SK-N-SH (cell line): ENCODE data around the gene CDH23. TPM values are rescaled to one million over a fixed set of nuclear protein-coding genes. Genes with fewer than 3 reads are reported as not detected.

Experiments
- CTCF ChIA-PET: fragments of 300-600, 350-600 bp; formaldehyde crosslinking; extraction: SDS; loops from one replicate; lab custom pipeline; 2021; lab: Yijun Ruan, JAX
- POLR2A ChIA-PET: fragments of 350-600 bp; sonication (Branson Sonifier 250); formaldehyde crosslinking; extraction: SDS; loops from one replicate; lab custom pipeline; 2020; ENCODE audit warnings: antibody characterized with exemption, inconsistent platforms; lab: Yijun Ruan, JAX
- DNase-seq: peaks from one replicate; pipeline ENCODE4 v3.0.0; 2012
- H2AFZ ChIP-seq: fragments of 200-600 bp; sonication (generic); 2 replicates; pipeline ENCODE4 v1.8.1; 2016; ENCODE audit warnings: antibody characterized with exemption, mild to moderate bottlenecking, low read depth
- H3F3A ChIP-seq: fragments of 200-600 bp; sonication (generic); replicated peaks from 2 replicates; pipeline ENCODE3; 2016; ENCODE audit warnings: antibody characterized with exemption, mild to moderate bottlenecking; ENCODE audit not compliant: insufficient read depth
- H3K27ac ChIP-seq, 2 experiments: fragments of 200-500 bp in 1 of 2; fragments of 200-600 bp in 1 of 2; sonication (Bioruptor generic) in 1 of 2; sonication (generic), shearing (Covaris generic) in 1 of 2; 2 replicates each; pipeline versions ENCODE4 v1.5.1 to v1.6.1; 2014 to 2016; ENCODE audit warnings: low read depth in 2 of 2, inconsistent platforms in 1 of 2, low read length in 1 of 2, mild to moderate bottlenecking in 1 of 2, mixed read lengths in 1 of 2
- H3K27me3 ChIP-seq: fragments of 200-600 bp; sonication (generic), shearing (Covaris generic); 2 replicates; pipeline ENCODE4 v1.6.1; 2016; ENCODE audit warnings: mixed run types; ENCODE audit not compliant: insufficient read depth
- H3K36me3 ChIP-seq, 2 experiments: fragments of 200-500 bp in 1 of 2; fragments of 200-600 bp in 1 of 2; sonication (Bioruptor generic) in 1 of 2; sonication (generic) in 1 of 2; replicated peaks in 1 of 2; 2 replicates each; pipeline versions ENCODE3 to v1.5.1; 2014 to 2016; ENCODE audit warnings: low read length in 1 of 2, mild to moderate bottlenecking in 1 of 2; ENCODE audit not compliant: insufficient read depth in 2 of 2, control insufficient read depth in 1 of 2
- H3K4me1 ChIP-seq, 2 experiments: fragments of 200-500 bp in 1 of 2; fragments of 200-600 bp in 1 of 2; sonication (Bioruptor generic) in 1 of 2; sonication (generic), shearing (Covaris generic) in 1 of 2; 2 replicates each; pipeline versions ENCODE4 v1.5.1 to v1.6.1; 2014 to 2016; ENCODE audit warnings: low read depth in 1 of 2, low read length in 1 of 2, mixed run types in 1 of 2; ENCODE audit not compliant: insufficient read depth in 2 of 2, control insufficient read depth in 1 of 2
- H3K4me2 ChIP-seq: fragments of 200-600 bp; sonication (generic), shearing (Covaris generic); 2 replicates; pipeline ENCODE4 v1.6.1; 2017; ENCODE audit warnings: mixed run types
- H3K4me3 ChIP-seq, 2 experiments: fragments of 200-500 bp in 1 of 2; fragments of 200-600 bp in 1 of 2; sonication (Bioruptor generic) in 1 of 2; sonication (generic), shearing (Covaris generic) in 1 of 2; 2 replicates each; pipeline versions ENCODE4 v1.5.1 to v1.8.1; 2014 to 2016; ENCODE audit warnings: low read depth in 2 of 2, inconsistent platforms in 1 of 2, low read length in 1 of 2, mild to moderate bottlenecking in 1 of 2, mixed read lengths in 1 of 2, moderate library complexity in 1 of 2
- H3K79me2 ChIP-seq: fragments of 200-600 bp; sonication (generic); 2 replicates; pipeline ENCODE4 v1.8.1; 2017; ENCODE audit warnings: mild to moderate bottlenecking; ENCODE audit not compliant: insufficient read depth
- H3K9ac ChIP-seq: fragments of 200-600 bp; sonication (generic); 2 replicates; pipeline ENCODE4 v1.6.1; 2017; ENCODE audit warnings: mixed run types
- H3K9me2 ChIP-seq: fragments of 200-600 bp; sonication (generic); 2 replicates; pipeline ENCODE4 v1.6.1; 2017; ENCODE audit warnings: mixed run types
- H3K9me3 ChIP-seq: fragments of 200-600 bp; sonication (generic); 2 replicates; pipeline ENCODE4 v1.6.1; 2017; ENCODE audit warnings: mixed run types, mild to moderate bottlenecking, moderate library complexity
- H4K20me1 ChIP-seq: fragments of 200-600 bp; sonication (generic); 2 replicates; pipeline ENCODE4 v1.6.1; 2017; ENCODE audit warnings: mild to moderate bottlenecking, mixed run types; ENCODE audit not compliant: insufficient read depth
- CHD2 ChIP-seq: fragments of 150-350 bp; IDR thresholded peaks from 2 replicates; pipeline ENCODE4 v1.6.1; 2018; ENCODE audit warnings: low read length; ENCODE audit not compliant: partially characterized antibody
- EZH2phosphoT487 ChIP-seq: fragments of 200-600 bp; sonication (generic); IDR thresholded peaks from 2 replicates; pipeline ENCODE4 v1.6.1; 2017; ENCODE audit warnings: low read depth, mixed run types, mild to moderate bottlenecking, antibody characterized with exemption, moderate library complexity, borderline replicate concordance
- FOXJ3 ChIP-seq: sonication (generic); formaldehyde crosslinking; IDR thresholded peaks from 2 replicates; pipeline ENCODE4 v1.5.1; 2020; ENCODE audit warnings: mild to moderate bottlenecking, missing genetic modification reagents
- FOXM1 ChIP-seq: IDR thresholded peaks from 2 replicates; pipeline ENCODE4 v1.4.0; 2012; ENCODE audit warnings: low read depth, mild to moderate bottlenecking
- GATA2 ChIP-seq: sonication (generic); formaldehyde crosslinking; IDR thresholded peaks from 2 replicates; pipeline ENCODE4 v1.5.0; 2020; ENCODE audit warnings: mild to moderate bottlenecking, missing genetic modification reagents
- JUND ChIP-seq: IDR thresholded peaks from 2 replicates; pipeline ENCODE4 v1.4.0; 2012
- MEF2A ChIP-seq: IDR thresholded peaks from 2 replicates; pipeline ENCODE4 v1.4.0; 2012; ENCODE audit warnings: low read depth, borderline replicate concordance
- MXI1 ChIP-seq: IDR thresholded peaks from 2 replicates; pipeline ENCODE4 v1.6.1; 2012; ENCODE audit warnings: mild to moderate bottlenecking, low read depth, low read length, improper control_type of control experiment
- POLR2AphosphoS5 ChIP-seq: IDR thresholded peaks from 2 replicates; pipeline ENCODE4 v1.6.1; 2012; ENCODE audit warnings: low read depth, low read length
- RAD21 ChIP-seq: IDR thresholded peaks from 2 replicates; pipeline ENCODE4 v1.6.1; 2012; ENCODE audit warnings: mild to moderate bottlenecking, low read length
- RFX5 ChIP-seq: IDR thresholded peaks from 2 replicates; pipeline ENCODE4 v1.6.1; 2012; ENCODE audit warnings: mild to moderate bottlenecking, improper control_type of control experiment, low read length
- SIN3A ChIP-seq: IDR thresholded peaks from 2 replicates; pipeline ENCODE4 v1.6.1; 2012; ENCODE audit warnings: low read depth, mild to moderate bottlenecking, low read length, moderate library complexity, borderline replicate concordance
- SMC3 ChIP-seq: IDR thresholded peaks from 2 replicates; pipeline ENCODE4 v1.6.1; 2012; ENCODE audit warnings: low read depth, low read length, improper control_type of control experiment
- TCF12 ChIP-seq: IDR thresholded peaks from 2 replicates; pipeline ENCODE4 v1.4.0; 2012
- WGBS: methylation state at CpG from one replicate; pipeline ENCODE4 v1.1.6; 2017; ENCODE audit warnings: low lambda C conversion rate; 5-methylcytosine and 5-hydroxymethylcytosine counted together
- polyA plus RNA-seq, 3 experiments: library from polyadenylated mRNA; depleted of rRNA; stranded (reverse); fragments of >200 nt; gene quantifications; 2 replicates each; pipeline ENCODE4 v1.2.3, GENCODE V29; 2012
- TF ChIP-seq, protein P1 (sequence below): IDR thresholded peaks from 2 replicates; pipeline ENCODE4 v1.4.0; 2012; ENCODE audit warnings: low read depth, borderline replicate concordance
- TF ChIP-seq, protein P2 (sequence below): IDR thresholded peaks from 2 replicates; pipeline ENCODE4 v1.4.0; 2012; ENCODE audit warnings: low read depth
- TF ChIP-seq, protein P3 (sequence below): IDR thresholded peaks from 2 replicates; pipeline ENCODE4 v1.6.1; 2012; ENCODE audit warnings: mild to moderate bottlenecking, low read depth, low read length, moderate library complexity
- TF ChIP-seq, protein P4 (sequence below): fragments of 150-350 bp; IDR thresholded peaks from 2 replicates; pipeline ENCODE4 v1.6.1; 2016; ENCODE audit warnings: mild to moderate bottlenecking, low read depth, low read length

Gene CDH23
- polyA plus RNA-seq, 1 of the 3 experiments (the other 2 are of a cell fraction), result 0.03 TPM

DNA sequence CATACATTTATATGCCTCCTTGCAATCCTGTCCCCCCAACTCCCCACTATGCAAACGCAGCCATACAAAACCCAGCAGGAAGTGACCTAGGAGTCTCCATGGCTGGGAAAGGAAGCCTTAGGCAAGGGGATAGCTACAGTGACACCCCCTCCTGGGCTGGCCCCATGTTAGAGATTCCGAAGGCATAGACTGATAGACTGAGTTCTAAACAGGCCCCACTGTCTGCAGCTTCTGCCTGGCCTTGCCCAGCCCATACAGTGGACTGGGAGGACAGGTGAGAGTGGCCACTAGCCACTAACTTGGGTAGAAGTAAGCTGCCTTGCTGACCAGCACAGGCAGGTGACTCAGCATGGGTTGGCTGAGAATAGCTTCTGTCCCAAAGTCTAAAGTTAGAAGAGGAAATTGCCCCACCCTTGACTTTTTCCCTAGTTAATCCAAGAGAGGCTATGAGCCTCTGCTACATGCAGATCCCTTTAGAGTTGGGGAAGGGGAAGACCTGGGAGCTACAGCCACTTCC is 216.6 kb downstream of the CDH23 start (continued):
- TF ChIP-seq, protein P1, sequence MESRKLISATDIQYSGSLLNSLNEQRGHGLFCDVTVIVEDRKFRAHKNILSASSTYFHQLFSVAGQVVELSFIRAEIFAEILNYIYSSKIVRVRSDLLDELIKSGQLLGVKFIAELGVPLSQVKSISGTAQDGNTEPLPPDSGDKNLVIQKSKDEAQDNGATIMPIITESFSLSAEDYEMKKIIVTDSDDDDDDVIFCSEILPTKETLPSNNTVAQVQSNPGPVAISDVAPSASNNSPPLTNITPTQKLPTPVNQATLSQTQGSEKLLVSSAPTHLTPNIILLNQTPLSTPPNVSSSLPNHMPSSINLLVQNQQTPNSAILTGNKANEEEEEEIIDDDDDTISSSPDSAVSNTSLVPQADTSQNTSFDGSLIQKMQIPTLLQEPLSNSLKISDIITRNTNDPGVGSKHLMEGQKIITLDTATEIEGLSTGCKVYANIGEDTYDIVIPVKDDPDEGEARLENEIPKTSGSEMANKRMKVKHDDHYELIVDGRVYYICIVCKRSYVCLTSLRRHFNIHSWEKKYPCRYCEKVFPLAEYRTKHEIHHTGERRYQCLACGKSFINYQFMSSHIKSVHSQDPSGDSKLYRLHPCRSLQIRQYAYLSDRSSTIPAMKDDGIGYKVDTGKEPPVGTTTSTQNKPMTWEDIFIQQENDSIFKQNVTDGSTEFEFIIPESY, result no peak
- no peak for TF ChIP-seq TCF12
- TF ChIP-seq MXI1, result no peak
- no peak for TF ChIP-seq RFX5

DNA sequence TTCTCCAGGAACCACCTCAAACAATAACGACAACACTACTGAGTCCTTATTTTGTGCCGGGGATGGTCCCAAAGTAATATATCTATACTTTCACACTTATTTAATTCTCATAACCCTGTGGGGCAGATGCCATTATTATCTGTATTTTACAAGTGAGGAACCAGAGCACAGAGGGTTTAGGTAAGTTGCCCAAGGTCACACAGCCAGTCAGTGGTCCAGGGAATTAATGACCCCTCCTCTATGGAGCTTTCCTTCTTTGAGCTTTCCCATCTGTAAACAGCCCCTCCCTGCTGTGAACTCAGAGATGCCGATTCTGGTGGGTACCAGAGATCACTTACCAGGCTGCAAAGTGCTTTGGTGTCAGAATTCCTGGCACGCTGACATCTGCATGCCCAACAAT is 217.2 kb downstream of the CDH23 start:
- ChIA-PET POLR2A (no interaction called here), CTCF (interaction anchor here (3.1 to 8.8 kb wide), 5 partner anchors 12 to 230 kb away, joined by 19 to 74 read pairs (median 43); partner anchors contain the start of gene CDH23)
- Histone ChIP-seq H3K36me3 (no peaks in the 10 kb centered on the region), H3K9me2 (no peaks in the 10 kb centered on the region), H3K27me3 (0 out of 2 replicates have a peak, but pooled peaks cover 4% of the 10 kb centered on the region), H3K4me3 (no peak overlapping the region), H4K20me1 (no peaks in the 10 kb centered on the region), H3K9ac (no peak overlapping the region), H3K27ac (no peak overlapping the region), H3K4me1 (peaks cover 0 to 3% of the 10 kb centered on the region in 2 experiments; a peak in 1 of 4 replicates), H3F3A (no peaks in the 10 kb centered on the region), H3K4me2 (no peak overlapping the region), H3K9me3 (no peaks in the 10 kb centered on the region), H3K79me2 (no peaks in the 10 kb centered on the region), H2AFZ (no peak overlapping the region)
- 82% methylated on average over 3 of the region's 4 CpGs for WGBS
- DNase-seq, result no peak
- TF ChIP-seq CHD2, result no peak
- TF ChIP-seq FOXJ3 (CRISPR knock-in tag), result no peak
- no peak for TF ChIP-seq EZH2phosphoT487
- TF ChIP-seq POLR2AphosphoS5, result no peak
- no peak for TF ChIP-seq GATA2 (CRISPR knock-in tag)
- TF ChIP-seq, protein P2, sequence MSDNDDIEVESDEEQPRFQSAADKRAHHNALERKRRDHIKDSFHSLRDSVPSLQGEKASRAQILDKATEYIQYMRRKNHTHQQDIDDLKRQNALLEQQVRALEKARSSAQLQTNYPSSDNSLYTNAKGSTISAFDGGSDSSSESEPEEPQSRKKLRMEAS, result no peak

DNA sequence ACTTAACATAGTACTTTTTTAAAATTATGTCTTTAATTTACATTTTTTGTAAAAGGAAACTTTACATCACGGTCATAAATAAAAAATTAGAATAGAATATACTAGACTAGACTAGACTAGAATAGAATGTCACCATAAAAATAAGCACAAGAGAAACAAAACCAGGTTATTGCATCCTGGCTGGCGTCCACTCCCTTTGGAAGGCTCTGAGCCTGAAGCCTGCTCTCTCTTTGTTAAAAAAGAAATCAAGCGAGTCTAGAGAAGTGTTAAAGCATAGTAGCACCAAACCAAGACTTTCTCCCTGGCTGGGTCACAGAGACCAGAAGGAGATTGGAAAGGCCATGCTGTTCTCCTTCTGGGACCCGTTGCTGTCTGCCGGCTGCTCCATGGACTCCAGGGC is 218.2 kb downstream of the CDH23 start:
- ChIA-PET CTCF (interaction anchor here (3.1 to 8.8 kb wide), 3 partner anchors 82 to 231 kb away, joined by 19 to 57 read pairs (median 22); partner anchors contain the start of gene CDH23), POLR2A (no interaction called here)
- no peaks in the 10 kb centered on the region for H3K9me2 ChIP-seq

More for the DNA sequence above, 218.2 kb downstream of the CDH23 start:
- Histone ChIP-seq H3K36me3 (no peaks in the 10 kb centered on the region), H3K4me1 (peaks cover 0 to 1% of the 10 kb centered on the region in 2 experiments; a peak in 1 of 4 replicates), H3K4me3 (no peak overlapping the region), H3K9ac (no peak overlapping the region), H4K20me1 (no peaks in the 10 kb centered on the region), H3F3A (no peaks in the 10 kb centered on the region), H3K9me3 (no peaks in the 10 kb centered on the region), H3K27me3 (0 out of 2 replicates have a peak, but pooled peaks cover 4% of the 10 kb centered on the region), H2AFZ (no peak overlapping the region), H3K4me2 (no peak overlapping the region)
- DNase-seq, result no peak
- TF ChIP-seq SIN3A (no peak), RAD21 (no peak), SMC3 (no peak), JUND (no peak), FOXM1 (no peak), RFX5 (no peak), MEF2A (no peak), TCF12 (no peak), FOXJ3 (CRISPR knock-in tag) (no peak), MXI1 (no peak)
- TF ChIP-seq, protein P3, sequence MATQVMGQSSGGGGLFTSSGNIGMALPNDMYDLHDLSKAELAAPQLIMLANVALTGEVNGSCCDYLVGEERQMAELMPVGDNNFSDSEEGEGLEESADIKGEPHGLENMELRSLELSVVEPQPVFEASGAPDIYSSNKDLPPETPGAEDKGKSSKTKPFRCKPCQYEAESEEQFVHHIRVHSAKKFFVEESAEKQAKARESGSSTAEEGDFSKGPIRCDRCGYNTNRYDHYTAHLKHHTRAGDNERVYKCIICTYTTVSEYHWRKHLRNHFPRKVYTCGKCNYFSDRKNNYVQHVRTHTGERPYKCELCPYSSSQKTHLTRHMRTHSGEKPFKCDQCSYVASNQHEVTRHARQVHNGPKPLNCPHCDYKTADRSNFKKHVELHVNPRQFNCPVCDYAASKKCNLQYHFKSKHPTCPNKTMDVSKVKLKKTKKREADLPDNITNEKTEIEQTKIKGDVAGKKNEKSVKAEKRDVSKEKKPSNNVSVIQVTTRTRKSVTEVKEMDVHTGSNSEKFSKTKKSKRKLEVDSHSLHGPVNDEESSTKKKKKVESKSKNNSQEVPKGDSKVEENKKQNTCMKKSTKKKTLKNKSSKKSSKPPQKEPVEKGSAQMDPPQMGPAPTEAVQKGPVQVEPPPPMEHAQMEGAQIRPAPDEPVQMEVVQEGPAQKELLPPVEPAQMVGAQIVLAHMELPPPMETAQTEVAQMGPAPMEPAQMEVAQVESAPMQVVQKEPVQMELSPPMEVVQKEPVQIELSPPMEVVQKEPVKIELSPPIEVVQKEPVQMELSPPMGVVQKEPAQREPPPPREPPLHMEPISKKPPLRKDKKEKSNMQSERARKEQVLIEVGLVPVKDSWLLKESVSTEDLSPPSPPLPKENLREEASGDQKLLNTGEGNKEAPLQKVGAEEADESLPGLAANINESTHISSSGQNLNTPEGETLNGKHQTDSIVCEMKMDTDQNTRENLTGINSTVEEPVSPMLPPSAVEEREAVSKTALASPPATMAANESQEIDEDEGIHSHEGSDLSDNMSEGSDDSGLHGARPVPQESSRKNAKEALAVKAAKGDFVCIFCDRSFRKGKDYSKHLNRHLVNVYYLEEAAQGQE, result no peak
- TF ChIP-seq, protein P4, sequence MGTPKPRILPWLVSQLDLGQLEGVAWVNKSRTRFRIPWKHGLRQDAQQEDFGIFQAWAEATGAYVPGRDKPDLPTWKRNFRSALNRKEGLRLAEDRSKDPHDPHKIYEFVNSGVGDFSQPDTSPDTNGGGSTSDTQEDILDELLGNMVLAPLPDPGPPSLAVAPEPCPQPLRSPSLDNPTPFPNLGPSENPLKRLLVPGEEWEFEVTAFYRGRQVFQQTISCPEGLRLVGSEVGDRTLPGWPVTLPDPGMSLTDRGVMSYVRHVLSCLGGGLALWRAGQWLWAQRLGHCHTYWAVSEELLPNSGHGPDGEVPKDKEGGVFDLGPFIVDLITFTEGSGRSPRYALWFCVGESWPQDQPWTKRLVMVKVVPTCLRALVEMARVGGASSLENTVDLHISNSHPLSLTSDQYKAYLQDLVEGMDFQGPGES, result no peak
- TF ChIP-seq, all 33 proteins: peak for 0
- 82% methylated on average over 5 of the region's 5 CpGs for WGBS
- H3K79me2 ChIP-seq, result no peaks in the 10 kb centered on the region
- H3K27ac ChIP-seq, result no peak overlapping the region
